ENCODE data around the gene CCDC38. TPM values are rescaled to one million over a fixed set of nuclear protein-coding genes. Genes with fewer than 3 reads are reported as not detected.

CCDC38 gene
- total and polyA plus RNA-seq, 9 of the 15 experiments (the other 6 are each of a cell fraction or from before 2014, with no cell fraction given): not detected

DNA sequence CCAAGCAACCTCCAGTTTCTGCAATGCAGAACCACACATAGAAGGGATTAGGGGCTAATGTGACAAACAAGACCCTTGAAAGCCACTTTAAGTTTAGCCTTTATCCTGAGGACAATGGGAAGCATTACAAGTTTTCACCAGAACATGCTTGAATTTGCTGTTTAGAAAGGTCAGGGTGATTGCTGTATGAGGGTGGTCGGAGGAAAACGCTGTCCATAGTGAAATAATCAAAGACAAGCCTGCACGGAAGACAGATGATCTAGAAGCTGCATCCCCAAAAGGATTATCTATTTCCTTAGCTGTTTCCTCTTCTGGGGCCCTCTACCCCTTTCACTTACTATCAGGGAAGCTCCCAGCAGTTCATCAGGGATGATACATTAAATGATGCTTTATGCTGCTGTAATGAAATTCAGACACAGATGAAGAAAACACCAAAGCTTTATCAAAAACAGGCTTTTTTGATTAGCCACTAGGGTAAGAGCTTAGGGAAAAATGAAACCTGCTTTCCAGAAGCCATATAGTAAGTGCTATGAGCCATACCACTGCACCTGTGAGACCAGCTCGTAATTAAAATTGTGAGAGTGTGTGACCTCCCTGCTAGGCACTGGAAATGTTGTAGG, 47.2 kb upstream of the CCDC38 start:
- POLR2A ChIA-PET: interaction anchor here (1.0 kb wide), 1 partner anchor 10 kb away, joined by 4 read pairs; no protein-coding TSS in a partner anchor
- TF ChIP-seq, protein P1, sequence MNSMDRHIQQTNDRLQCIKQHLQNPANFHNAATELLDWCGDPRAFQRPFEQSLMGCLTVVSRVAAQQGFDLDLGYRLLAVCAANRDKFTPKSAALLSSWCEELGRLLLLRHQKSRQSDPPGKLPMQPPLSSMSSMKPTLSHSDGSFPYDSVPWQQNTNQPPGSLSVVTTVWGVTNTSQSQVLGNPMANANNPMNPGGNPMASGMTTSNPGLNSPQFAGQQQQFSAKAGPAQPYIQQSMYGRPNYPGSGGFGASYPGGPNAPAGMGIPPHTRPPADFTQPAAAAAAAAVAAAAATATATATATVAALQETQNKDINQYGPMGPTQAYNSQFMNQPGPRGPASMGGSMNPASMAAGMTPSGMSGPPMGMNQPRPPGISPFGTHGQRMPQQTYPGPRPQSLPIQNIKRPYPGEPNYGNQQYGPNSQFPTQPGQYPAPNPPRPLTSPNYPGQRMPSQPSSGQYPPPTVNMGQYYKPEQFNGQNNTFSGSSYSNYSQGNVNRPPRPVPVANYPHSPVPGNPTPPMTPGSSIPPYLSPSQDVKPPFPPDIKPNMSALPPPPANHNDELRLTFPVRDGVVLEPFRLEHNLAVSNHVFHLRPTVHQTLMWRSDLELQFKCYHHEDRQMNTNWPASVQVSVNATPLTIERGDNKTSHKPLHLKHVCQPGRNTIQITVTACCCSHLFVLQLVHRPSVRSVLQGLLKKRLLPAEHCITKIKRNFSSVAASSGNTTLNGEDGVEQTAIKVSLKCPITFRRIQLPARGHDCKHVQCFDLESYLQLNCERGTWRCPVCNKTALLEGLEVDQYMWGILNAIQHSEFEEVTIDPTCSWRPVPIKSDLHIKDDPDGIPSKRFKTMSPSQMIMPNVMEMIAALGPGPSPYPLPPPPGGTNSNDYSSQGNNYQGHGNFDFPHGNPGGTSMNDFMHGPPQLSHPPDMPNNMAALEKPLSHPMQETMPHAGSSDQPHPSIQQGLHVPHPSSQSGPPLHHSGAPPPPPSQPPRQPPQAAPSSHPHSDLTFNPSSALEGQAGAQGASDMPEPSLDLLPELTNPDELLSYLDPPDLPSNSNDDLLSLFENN (IDR thresholded peaks at IDR 0.05; ENCODE audit: low read depth in 2 of 2, low read length in 2 of 2): no peak
- TF ChIP-seq ZNF695 (CRISPR knock-in tag; IDR thresholded peaks at IDR 0.05): no peak
- Histone ChIP-seq H3K4me1 (replicated peaks in 1 of 2; ENCODE audit: control insufficient read depth in 2 of 2, insufficient read depth in 2 of 2, low read length in 2 of 2) (no peaks in the 10 kb centered on the region), H3K27ac (ENCODE audit: extremely low read depth, low read depth, low read length) (no peak overlapping the region), H3K9ac (ENCODE audit: insufficient read depth in 1 of 2, low read depth in 2 of 2, low read length in 2 of 2) (no peak overlapping the region), H3K79me2 (ENCODE audit: control insufficient read depth, insufficient read depth, low read length) (no peaks in the 10 kb centered on the region), H2AFZ (ENCODE audit: low read depth, low read length) (no peak overlapping the region), H3K9me1 (ENCODE audit: control insufficient read depth, insufficient read depth, low read length) (no peaks in the 10 kb centered on the region), H3K36me3 (ENCODE audit: control insufficient read depth, insufficient read depth, low read length) (no peaks in the 10 kb centered on the region), H3K4me2 (ENCODE audit: insufficient read depth, low read length) (no peak overlapping the region), H4K20me1 (replicated peaks; ENCODE audit: control insufficient read depth, insufficient read depth, low read length) (no peaks in the 10 kb centered on the region; the same call in 1 of the 2 replicates), H3K4me3 (no peak overlapping the region), H3K9me3 (replicated peaks; ENCODE audit: control insufficient read depth, insufficient read depth, low read depth, low read length) (no peaks in the 10 kb centered on the region), H3K27me3 (ENCODE audit: control insufficient read depth in 2 of 2, insufficient read depth in 2 of 2, low read length in 2 of 2) (peaks cover 14 to 37% of the 10 kb centered on the region in 2 experiments; a peak in 4 of 5 replicates)
- CTCF ChIA-PET (ENCODE audit: low intra/inter-chr PET ratio): no interaction called here
- FAIRE-seq (no peak), DNase-seq (ENCODE audit: extremely low read depth in 1 of 4, low spot score in 3 of 4) (no peak), ATAC-seq (no peak)
- in situ Hi-C loops (cut with MboI) (no loop called here), intact Hi-C loops (cut with micrococcal nuclease) (loop anchor here (10.0 kb wide), 1 partner anchor 365 kb away; no protein-coding TSS in a partner anchor)
- BruUV-seq (replicated peaks): no TSS peak
- 0% methylated on average over 4 of the region's 4 CpGs for WGBS (ENCODE audit: insufficient coverage, low coverage, missing lambda C conversion rate)
